ENCODE results near the gene ADGRB3. TPM values are rescaled to one million over a fixed set of nuclear protein-coding genes. Genes with fewer than 3 reads are reported as not detected.
A peak's percentile ranks its signal among the peaks of the same experiment; 100 is the strongest.

Gene ADGRB3
- total and polyA plus RNA-seq, 2 experiments from 2014 or later: not detected

DNA sequence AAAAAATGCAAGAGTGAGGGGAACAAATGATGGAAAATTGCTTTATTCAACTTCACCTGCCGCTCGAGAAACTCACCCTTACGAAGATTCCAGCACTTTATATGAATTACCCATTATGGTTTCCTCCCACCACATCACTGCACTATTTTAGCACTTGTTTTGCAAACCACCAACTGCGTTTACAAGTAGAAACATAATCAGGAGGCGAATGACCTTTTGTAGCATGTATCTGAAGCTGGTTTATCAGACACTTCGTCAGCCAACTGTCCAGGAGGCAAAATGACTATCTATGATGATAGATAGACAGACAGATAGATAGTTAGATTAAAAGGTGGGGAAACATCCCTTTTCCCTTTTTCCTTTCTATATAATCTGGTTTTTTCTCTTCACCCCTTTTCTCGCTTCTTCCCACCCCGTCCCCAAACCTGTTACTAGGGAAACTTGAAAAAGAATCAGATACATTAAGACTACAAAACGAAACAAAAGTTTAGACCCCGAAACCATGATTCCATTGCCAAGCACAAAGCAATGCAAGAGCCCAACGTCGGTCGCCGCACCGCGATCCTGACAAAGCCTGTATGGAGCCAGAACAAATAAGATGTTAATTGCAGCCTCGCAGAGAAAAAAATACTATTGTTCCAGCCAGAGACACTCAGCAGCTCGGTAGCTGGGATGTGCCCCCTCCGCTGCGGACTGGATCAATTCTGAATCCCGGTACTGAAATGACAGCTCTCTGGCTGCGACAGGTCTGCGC lies 933 bp upstream of the ADGRB3 start:
- DNase-seq: no peak
- H3K9me3 ChIP-seq (ENCODE audit: low read depth): no peaks in the 10 kb centered on the region
- H2AFZ ChIP-seq: peak overlapping the region; percentile 74
- peak overlapping the region; percentile 70 for H3K4me3 ChIP-seq
- H3F3A ChIP-seq (ENCODE audit: insufficient read depth): no peaks in the 10 kb centered on the region
- H3K4me2 ChIP-seq (ENCODE audit: unreplicated experiment): peak overlapping the region; percentile 83
- 8 to 10% methylated on average over 23 of the region's 23 CpGs for WGBS, 2 experiments (ENCODE audit: low coverage in 1 of 2, low lambda C conversion rate in 2 of 2, missing lambda C conversion rate in 2 of 2)
- H3K9me2 ChIP-seq (ENCODE audit: insufficient read depth): no peaks in the 10 kb centered on the region
- no peaks in the 10 kb centered on the region for H3K36me3 ChIP-seq (ENCODE audit: low read depth)
- no peaks in the 10 kb centered on the region for H3K79me2 ChIP-seq (ENCODE audit: insufficient read depth)
- no peak overlapping the region for H3K9ac ChIP-seq
- no peaks in the 10 kb centered on the region for H3K4me1 ChIP-seq (ENCODE audit: insufficient read depth)
- H4K20me1 ChIP-seq (ENCODE audit: insufficient read depth): no peaks in the 10 kb centered on the region
- H3K27ac ChIP-seq: no peak overlapping the region
- H3K27me3 ChIP-seq (replicated peaks; ENCODE audit: insufficient read depth): peaks cover 45% of the 10 kb centered on the region
- in situ Hi-C loops (cut with MboI): no loop called here
- TF ChIP-seq EZH2 (IDR thresholded peaks at IDR 0.05; ENCODE audit: insufficient read depth, poor library complexity, severe bottlenecking) (no peak), EZH2phosphoT487 (IDR thresholded peaks at IDR 0.05; ENCODE audit: insufficient read depth, low read depth) (no peak)

DNA sequence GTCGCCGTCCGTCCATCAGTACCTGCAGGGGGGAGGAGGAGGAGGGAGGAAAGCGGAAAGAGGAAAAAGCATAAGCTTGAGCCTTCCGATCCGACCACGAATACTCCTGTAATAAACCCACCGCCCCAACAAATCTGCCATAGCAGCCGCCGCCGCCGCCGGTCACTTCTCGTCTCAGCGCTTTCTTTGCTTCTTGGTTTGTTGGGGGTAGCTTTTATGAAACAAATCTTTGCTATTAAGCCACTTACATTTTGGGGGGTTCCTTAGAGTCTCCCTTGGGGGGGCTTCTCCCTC lies 277 bp downstream of the ADGRB3 start:
- in situ Hi-C loops (cut with MboI): no loop called here
- H3K9me2 ChIP-seq (ENCODE audit: insufficient read depth): no peaks in the 10 kb centered on the region
- no peaks in the 10 kb centered on the region for H3K9me3 ChIP-seq (ENCODE audit: low read depth)
- H3K4me2 ChIP-seq (ENCODE audit: unreplicated experiment): peak overlapping the region; percentile 83
- H3K79me2 ChIP-seq (ENCODE audit: insufficient read depth): no peaks in the 10 kb centered on the region
- H3K36me3 ChIP-seq (ENCODE audit: low read depth): no peaks in the 10 kb centered on the region
- whole genome bisulfite sequencing, 2 experiments (ENCODE audit: low coverage in 1 of 2, low lambda C conversion rate in 2 of 2, missing lambda C conversion rate in 2 of 2): 2% methylated on average over 15 of the region's 15 CpGs
- peaks cover 45% of the 10 kb centered on the region for H3K27me3 ChIP-seq (replicated peaks; ENCODE audit: insufficient read depth)
- H3F3A ChIP-seq (ENCODE audit: insufficient read depth): no peaks in the 10 kb centered on the region
- peak overlapping the region; percentile 84 for H2AFZ ChIP-seq
- no peaks in the 10 kb centered on the region for H4K20me1 ChIP-seq (ENCODE audit: insufficient read depth)
- H3K4me1 ChIP-seq (ENCODE audit: insufficient read depth): no peaks in the 10 kb centered on the region
- no peak for DNase-seq
- TF ChIP-seq EZH2 (IDR thresholded peaks at IDR 0.05; ENCODE audit: insufficient read depth, poor library complexity, severe bottlenecking): no peak
- TF ChIP-seq EZH2phosphoT487 (IDR thresholded peaks at IDR 0.05; ENCODE audit: insufficient read depth, low read depth): 0 out of 2 replicates have a peak, but pooled peaks have one; percentile 24
- H3K4me3 ChIP-seq: peak overlapping the region; percentile 70
- H3K27ac ChIP-seq: no peak overlapping the region
- no peak overlapping the region for H3K9ac ChIP-seq

DNA sequence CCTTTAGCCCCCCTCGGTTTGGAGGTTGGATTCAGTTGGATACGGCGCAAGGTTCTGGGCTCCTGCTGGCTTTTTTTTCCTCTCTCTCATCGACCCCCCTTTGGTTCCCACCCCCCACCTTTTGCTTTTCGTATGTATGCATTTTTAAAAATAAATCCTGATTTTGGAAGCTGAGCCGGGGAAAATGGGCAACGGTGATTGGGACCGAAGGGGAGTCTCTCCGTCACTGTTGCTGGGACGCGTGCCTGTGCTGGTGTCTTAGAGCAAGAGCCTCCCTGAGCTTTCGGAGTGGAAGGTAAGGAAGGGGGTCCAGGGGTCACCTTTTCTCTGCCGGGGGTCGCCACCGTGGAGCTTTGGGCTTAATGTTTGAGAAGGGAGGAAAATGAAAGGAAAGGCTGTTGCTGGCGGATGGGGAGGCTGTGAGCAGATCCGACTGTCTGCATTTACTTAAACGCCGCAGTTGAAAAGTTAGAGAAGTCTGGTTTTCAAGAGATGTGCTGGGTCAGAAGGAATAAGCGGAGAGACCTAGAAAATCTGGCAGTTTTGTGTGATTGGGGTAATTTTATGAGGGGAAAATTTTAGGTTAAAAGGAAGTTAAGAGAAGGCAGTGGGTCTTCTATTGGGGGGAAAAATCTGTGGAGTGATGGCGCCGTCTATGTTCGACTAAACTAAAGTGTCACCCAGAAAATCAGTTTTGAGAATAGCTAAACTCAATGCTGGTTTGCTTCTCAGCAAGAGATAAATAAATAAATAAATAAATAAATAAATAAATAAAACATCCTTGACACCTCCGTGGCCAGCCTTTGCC lies 828 bp downstream of the ADGRB3 start:
- Histone ChIP-seq H3K4me2 (ENCODE audit: unreplicated experiment) (peak overlapping the region; percentile 83), H3K79me2 (ENCODE audit: insufficient read depth) (no peaks in the 10 kb centered on the region), H4K20me1 (ENCODE audit: insufficient read depth) (no peaks in the 10 kb centered on the region), H3K9me3 (ENCODE audit: low read depth) (no peaks in the 10 kb centered on the region), H3K9ac (no peak overlapping the region), H3K36me3 (ENCODE audit: low read depth) (no peaks in the 10 kb centered on the region), H3K4me3 (peak overlapping the region; percentile 70), H3K27ac (no peak overlapping the region), H3K9me2 (ENCODE audit: insufficient read depth) (no peaks in the 10 kb centered on the region), H3K4me1 (ENCODE audit: insufficient read depth) (no peaks in the 10 kb centered on the region), H3K27me3 (replicated peaks; ENCODE audit: insufficient read depth) (peaks cover 49% of the 10 kb centered on the region), H3F3A (ENCODE audit: insufficient read depth) (no peaks in the 10 kb centered on the region), H2AFZ (peak overlapping the region; percentile 84)
- peak; percentile 30 for DNase-seq
- 1% methylated on average over 23 to 24 of the region's 24 CpGs for WGBS, 2 experiments (ENCODE audit: low coverage in 1 of 2, low lambda C conversion rate in 2 of 2, missing lambda C conversion rate in 2 of 2)
- peak; percentile 56 for TF ChIP-seq EZH2 (IDR thresholded peaks at IDR 0.05; ENCODE audit: insufficient read depth, poor library complexity, severe bottlenecking)
- no peak for TF ChIP-seq EZH2phosphoT487 (IDR thresholded peaks at IDR 0.05; ENCODE audit: insufficient read depth, low read depth)
- in situ Hi-C loops (cut with MboI): no loop called here

GRCh38 chr6:68636666-68637065 lies 1.6 kb downstream of the ADGRB3 start:
- DNase-seq: no peak
- H3F3A ChIP-seq (ENCODE audit: insufficient read depth): no peaks in the 10 kb centered on the region
- no peak overlapping the region for H3K27ac ChIP-seq
- H3K4me1 ChIP-seq (ENCODE audit: insufficient read depth): no peaks in the 10 kb centered on the region
- WGBS, 2 experiments (ENCODE audit: low coverage in 1 of 2, low lambda C conversion rate in 2 of 2, missing lambda C conversion rate in 2 of 2): 40 to 42% methylated on average over 5 of the region's 5 CpGs
- TF ChIP-seq EZH2 (IDR thresholded peaks at IDR 0.05; ENCODE audit: insufficient read depth, poor library complexity, severe bottlenecking) (no peak), EZH2phosphoT487 (IDR thresholded peaks at IDR 0.05; ENCODE audit: insufficient read depth, low read depth) (no peak)
- H3K9ac ChIP-seq: no peak overlapping the region
- H3K27me3 ChIP-seq (replicated peaks; ENCODE audit: insufficient read depth): peaks cover 49% of the 10 kb centered on the region
- H3K36me3 ChIP-seq (ENCODE audit: low read depth): no peaks in the 10 kb centered on the region
- in situ Hi-C loops (cut with MboI): no loop called here
- no peaks in the 10 kb centered on the region for H3K9me2 ChIP-seq (ENCODE audit: insufficient read depth)
- H3K79me2 ChIP-seq (ENCODE audit: insufficient read depth): no peaks in the 10 kb centered on the region
- no peaks in the 10 kb centered on the region for H4K20me1 ChIP-seq (ENCODE audit: insufficient read depth)
- H3K4me2 ChIP-seq (ENCODE audit: unreplicated experiment): no peak overlapping the region
- no peak overlapping the region for H2AFZ ChIP-seq
- H3K4me3 ChIP-seq: no peak overlapping the region
- H3K9me3 ChIP-seq (ENCODE audit: low read depth): no peaks in the 10 kb centered on the region
